TTC549 (cell line): ENCODE measurements around the gene UNC13D.
"Not testable (repeated sequence)": the region's sequence is repeated elsewhere in the genome, so short reads cannot be mapped to it uniquely, and the experiment has no call there.

Source experiments
- FAIRE-seq: peaks from 2 replicates; lab custom pipeline; 2012; peaks lifted over from hg19 to GRCh38; lab: Jason Lieb, UNC

UNC13D gene

GRCh38 chr17:75819116-75819515 is 25.1 kb downstream of the UNC13D start:
- FAIRE-seq: no peak

GRCh38 chr17:75818326-75818885 is 25.8 kb downstream of the UNC13D start:
- FAIRE-seq: no peak

- FAIRE-seq: no peak
Measured at GRCh38 chr17:75817571-75817970, 26.6 kb downstream of the UNC13D start.

GRCh38 chr17:75816693-75817092 is 27.5 kb downstream of the UNC13D start:
- no peak for FAIRE-seq

GRCh38 chr17:75815399-75815798 is 28.8 kb downstream of the UNC13D start:
- no peak for FAIRE-seq

- no peak for FAIRE-seq
Measured at GRCh38 chr17:75814900-75815373, 29.3 kb downstream of the UNC13D start.

- FAIRE-seq: no peak
Measured at GRCh38 chr17:75814021-75814395, 30.2 kb downstream of the UNC13D start.

GRCh38 chr17:75813081-75814020 is 30.9 kb downstream of the UNC13D start:
- FAIRE-seq: no peak

- FAIRE-seq: no peak
Measured at GRCh38 chr17:75812096-75813013, 31.8 kb downstream of the UNC13D start.

GRCh38 chr17:75811174-75811573 is 33.0 kb downstream of the UNC13D start:
- no peak for FAIRE-seq

- FAIRE-seq: not testable (repeated sequence)
Measured at GRCh38 chr17:75810756-75811155, 33.4 kb downstream of the UNC13D start.

- no peak for FAIRE-seq
Measured at GRCh38 chr17:75810216-75810615, 34.0 kb downstream of the UNC13D start.

- no peak for FAIRE-seq
Measured at GRCh38 chr17:75809631-75810111, 34.5 kb downstream of the UNC13D start.

GRCh38 chr17:75808905-75809621 is 35.1 kb downstream of the UNC13D start:
- FAIRE-seq: no peak

GRCh38 chr17:75808549-75808904 is 35.7 kb downstream of the UNC13D start:
- FAIRE-seq: no peak

GRCh38 chr17:75807861-75808260 is 36.3 kb downstream of the UNC13D start:
- no peak for FAIRE-seq

GRCh38 chr17:75806822-75807500 is 37.2 kb downstream of the UNC13D start:
- FAIRE-seq: no peak

- FAIRE-seq: no peak
Measured at GRCh38 chr17:75803883-75804282, 40.3 kb downstream of the UNC13D start.

GRCh38 chr17:75799402-75799801 is 44.8 kb downstream of the UNC13D start:
- FAIRE-seq: no peak

GRCh38 chr17:75795820-75796607 is 48.2 kb downstream of the UNC13D start:
- no peak for FAIRE-seq
